B cell (primary cell): ENCODE measurements around the gene CCNG1. TPM values are rescaled to one million over a fixed set of nuclear protein-coding genes. Genes with fewer than 3 reads are reported as not detected.
"Not testable (repeated sequence)": the region's sequence is repeated elsewhere in the genome, so short reads cannot be mapped to it uniquely, and the experiment has no call there.

Source experiments
- ATAC-seq: fragments of 200-7000 bp; cut with Tn5 transposase; one replicate; pipeline ENCODE4 v1.10.0; 2021; ENCODE audit warnings: low read depth, mild to moderate bottlenecking, moderate number of reproducible peaks, moderate library complexity
- CTCF ChIA-PET: fragments of 350-600 bp; sonication (Branson Sonifier 250); formaldehyde crosslinking; loops from one replicate; lab custom pipeline; 2021; ENCODE audit warnings: antibody characterized with exemption, inconsistent platforms; lab: Charles Lee
- POLR2A ChIA-PET: fragments of 350-600 bp; sonication (Branson Sonifier 250); formaldehyde crosslinking; loops from one replicate; lab custom pipeline; 2021; ENCODE audit warnings: antibody characterized with exemption; lab: Charles Lee
- DNase-seq: peaks from one replicate; pipeline ENCODE4 v3.0.0; 2013
- H2AFZ ChIP-seq: 2 replicates; pipeline ENCODE4 v1.6.1; 2012; ENCODE audit warnings: mild to moderate bottlenecking, low read depth, low read length; ENCODE audit not compliant: insufficient read depth, poor library complexity, severe bottlenecking
- H3K27ac ChIP-seq, 2 donors: 1 replicate in 1 of 2; 2 replicates in 1 of 2; pipeline ENCODE4 v1.5.1; 2012 to 2013; ENCODE audit warnings: low read length in 2 of 2, mild to moderate bottlenecking in 2 of 2, moderate library complexity in 1 of 2
- H3K27me3 ChIP-seq, 4 experiments: fragments of 200-600 bp in 1 of 4; sonication (generic) in 1 of 4; replicated peaks in 1 of 4; 1 replicate in 2 of 4; 2 replicates in 2 of 4; pipeline versions ENCODE4 v1.6.1 to v1.7.0; 2013 to 2016; ENCODE audit warnings: low read length in 3 of 4, mild to moderate bottlenecking in 2 of 4, mixed read lengths in 1 of 4, moderate library complexity in 1 of 4; ENCODE audit not compliant: insufficient read depth in 4 of 4, control insufficient read depth in 3 of 4; ENCODE audit errors: control extremely low read depth in 1 of 4
- H3K36me3 ChIP-seq, 2 experiments: replicated peaks in 1 of 2; 1 replicate in 1 of 2; 2 replicates in 1 of 2; pipeline versions ENCODE4 v1.6.1 to v1.7.1; 2013; ENCODE audit warnings: low read length in 1 of 2; ENCODE audit not compliant: insufficient read depth in 2 of 2, control insufficient read depth in 1 of 2; ENCODE audit errors: control extremely low read depth in 1 of 2, extremely low read depth in 1 of 2
- H3K4me1 ChIP-seq, 2 donors: fragments of 200-600 bp in 1 of 2; sonication (generic) in 1 of 2; 1 replicate in 1 of 2; 2 replicates in 1 of 2; pipeline versions ENCODE4 v1.5.1 to v1.6.1; 2013 to 2017; ENCODE audit warnings: low read length in 2 of 2; ENCODE audit not compliant: control insufficient read depth in 2 of 2, insufficient read depth in 2 of 2
- H3K4me2 ChIP-seq: replicated peaks from 2 replicates; pipeline ENCODE3; 2012; ENCODE audit warnings: mild to moderate bottlenecking, low read depth, low read length; ENCODE audit not compliant: poor library complexity, severe bottlenecking
- H3K4me3 ChIP-seq, 5 experiments: fragments of 200-600 bp in 1 of 5; sonication (generic) in 1 of 5; 1 replicate in 3 of 5; 2 replicates in 2 of 5; pipeline versions ENCODE4 v1.5.1 to v1.7.0; 2011 to 2016; ENCODE audit warnings: low read length in 4 of 5, mild to moderate bottlenecking in 4 of 5, low read depth in 2 of 5, control low read depth in 1 of 5, moderate library complexity in 1 of 5; ENCODE audit not compliant: insufficient read depth in 1 of 5; ENCODE audit errors: control extremely low read depth in 1 of 5, extremely low read depth in 1 of 5
- H3K79me2 ChIP-seq: fragments of 200-600 bp; sonication (generic); one replicate; pipeline ENCODE4 v1.6.0; 2016; ENCODE audit warnings: low read length; ENCODE audit not compliant: control insufficient read depth, insufficient read depth
- H3K9ac ChIP-seq: fragments of 200-600 bp; sonication (generic); 2 replicates; pipeline ENCODE4 v1.6.1; 2017; ENCODE audit warnings: mild to moderate bottlenecking, low read length, moderate library complexity
- H3K9me3 ChIP-seq, 3 donors: one replicate each; pipeline versions ENCODE4 v1.6.1 to v1.7.1; 2013; ENCODE audit warnings: low read length in 2 of 3; ENCODE audit not compliant: control insufficient read depth in 2 of 3, insufficient read depth in 1 of 3; ENCODE audit errors: control extremely low read depth in 1 of 3
- H4K20me1 ChIP-seq: 2 replicates; pipeline ENCODE4 v1.6.0; 2012; ENCODE audit warnings: mild to moderate bottlenecking, low read length; ENCODE audit not compliant: insufficient read depth, control insufficient read depth, poor library complexity, severe bottlenecking
- H3K27ac Mint-ChIP-seq: one replicate; pipeline ENCODE4 v1.8.0; 2021; ENCODE audit warnings: mixed read lengths
- H3K27me3 Mint-ChIP-seq: one replicate; pipeline ENCODE4 v1.8.0; 2021; ENCODE audit warnings: mixed read lengths
- H3K4me1 Mint-ChIP-seq: one replicate; pipeline ENCODE4 v1.8.0; 2021; ENCODE audit warnings: mixed read lengths
- H3K4me3 Mint-ChIP-seq: one replicate; pipeline ENCODE4 v1.8.0; 2021; ENCODE audit warnings: mixed read lengths
- H3K9me3 Mint-ChIP-seq: one replicate; pipeline ENCODE4 v1.8.0; 2022; ENCODE audit warnings: mixed read lengths; ENCODE audit not compliant: insufficient read depth
- EZH2 ChIP-seq: IDR thresholded peaks from 2 replicates; pipeline ENCODE4 v1.6.1; 2012; ENCODE audit warnings: borderline replicate concordance, low read depth, mild to moderate bottlenecking, moderate library complexity, low read length; ENCODE audit not compliant: insufficient read depth, poor library complexity, severe bottlenecking
- WGBS: methylation state at CpG from one replicate; pipeline ENCODE4 v1.1.5; 2013; ENCODE audit warnings: missing lambda C conversion rate; ENCODE audit not compliant: insufficient coverage; 5-methylcytosine and 5-hydroxymethylcytosine counted together
- intact Hi-C: fragments of 100-400 bp; cut with micrococcal nuclease; formaldehyde crosslinking; loops from one replicate; pipeline ENCODE4 v1.10.0; 2022
- polyA plus RNA-seq: library from polyadenylated mRNA; depleted of rRNA; stranded (reverse); fragments of >200 nt; gene quantifications from 2 replicates; pipeline ENCODE4 v1.2.3, GENCODE V29; 2012
- total RNA-seq, 2 donors: library from RNA; stranded (reverse); fragments of 120-200 nt in 1 of 2; gene quantifications; 1 replicate in 1 of 2; 2 replicates in 1 of 2; pipeline versions ENCODE4 v1.2.3 to v1.2.4, GENCODE V29; 2013 to 2022
- TF ChIP-seq, protein P1 (sequence below): fragments of 200-600 bp; IDR thresholded peaks from one replicate; pipeline ENCODE4 v1.8.0; 2022; ENCODE audit warnings: antibody characterized with exemption, mild to moderate bottlenecking

CCNG1 gene
- total and polyA plus RNA-seq, 2 donors (not counting 1 experiment from before 2014, with no cell fraction given) = 29.0 to 80.1 TPM

DNA sequence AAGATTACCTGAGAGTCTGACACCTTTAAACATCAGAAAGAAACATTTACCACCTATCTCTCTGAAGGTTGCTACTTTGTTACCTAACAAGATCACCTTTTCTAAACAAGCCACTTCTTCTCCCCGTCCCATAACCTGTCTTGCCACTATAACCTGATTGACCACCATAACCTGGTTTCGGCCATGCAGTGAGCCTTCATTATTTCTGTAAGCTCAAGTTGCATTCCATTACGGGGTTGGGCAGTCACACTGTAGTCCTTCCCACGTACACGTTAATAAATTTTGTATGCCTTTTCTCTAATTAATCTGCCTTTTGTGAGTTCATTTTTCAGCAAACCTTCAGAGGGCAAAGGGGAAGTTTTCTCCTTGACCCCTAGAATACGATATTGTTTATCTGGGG lies 28.0 kb upstream of the CCNG1 start:
- Histone ChIP-seq H3K79me2 (no peaks in the 10 kb centered on the region), H3K4me2 (no peak overlapping the region), H3K4me3 (no peak overlapping the region), H3K27ac (no peak overlapping the region), H3K4me1 (peaks cover 0 to 3% of the 10 kb centered on the region in 2 donors), H3K9me3 (no peaks in the 10 kb centered on the region), H4K20me1 (no peaks in the 10 kb centered on the region), H2AFZ (no peak overlapping the region), H3K27me3 (peaks cover 0 to 4% (median under 1%) of the 10 kb centered on the region in 4 experiments), H3K36me3 (no peaks in the 10 kb centered on the region), H3K9ac (no peak overlapping the region)
- ChIA-PET POLR2A (no interaction called here), CTCF (interaction anchor here (0.8 to 3.7 kb wide), 18 partner anchors 11 to 1866 kb away, joined by 3 to 22 read pairs (median 5); partner anchors contain the start of genes CCNG1 and NUDCD2)
- 90% methylated on average over 4 of the region's 6 CpGs for WGBS
- DNase-seq (no peak), ATAC-seq (no peak)
- Mint-ChIP-seq H3K4me3 (no peak overlapping the region), H3K27ac (no peak overlapping the region), H3K4me1 (peaks cover 2% of the 10 kb centered on the region), H3K9me3 (no peaks in the 10 kb centered on the region), H3K27me3 (peaks cover 23% of the 10 kb centered on the region)
- intact Hi-C loops = loop anchor here (2.0 kb wide), 1 partner anchor 103 kb away; no protein-coding TSS in a partner anchor
- TF ChIP-seq, protein P1, sequence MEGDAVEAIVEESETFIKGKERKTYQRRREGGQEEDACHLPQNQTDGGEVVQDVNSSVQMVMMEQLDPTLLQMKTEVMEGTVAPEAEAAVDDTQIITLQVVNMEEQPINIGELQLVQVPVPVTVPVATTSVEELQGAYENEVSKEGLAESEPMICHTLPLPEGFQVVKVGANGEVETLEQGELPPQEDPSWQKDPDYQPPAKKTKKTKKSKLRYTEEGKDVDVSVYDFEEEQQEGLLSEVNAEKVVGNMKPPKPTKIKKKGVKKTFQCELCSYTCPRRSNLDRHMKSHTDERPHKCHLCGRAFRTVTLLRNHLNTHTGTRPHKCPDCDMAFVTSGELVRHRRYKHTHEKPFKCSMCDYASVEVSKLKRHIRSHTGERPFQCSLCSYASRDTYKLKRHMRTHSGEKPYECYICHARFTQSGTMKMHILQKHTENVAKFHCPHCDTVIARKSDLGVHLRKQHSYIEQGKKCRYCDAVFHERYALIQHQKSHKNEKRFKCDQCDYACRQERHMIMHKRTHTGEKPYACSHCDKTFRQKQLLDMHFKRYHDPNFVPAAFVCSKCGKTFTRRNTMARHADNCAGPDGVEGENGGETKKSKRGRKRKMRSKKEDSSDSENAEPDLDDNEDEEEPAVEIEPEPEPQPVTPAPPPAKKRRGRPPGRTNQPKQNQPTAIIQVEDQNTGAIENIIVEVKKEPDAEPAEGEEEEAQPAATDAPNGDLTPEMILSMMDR = no peak
- TF ChIP-seq EZH2 = no peak

- CTCF ChIA-PET = interaction anchor here (0.6 kb wide), 1 partner anchor 12 kb away, joined by 3 read pairs; no protein-coding TSS in a partner anchor
- DNase-seq (no peak), ATAC-seq (no peak)
- POLR2A ChIA-PET = no interaction called here
- peaks cover 28% of the 10 kb centered on the region for H3K27me3 Mint-ChIP-seq
- H3K27ac ChIP-seq = no peak overlapping the region
- no peaks in the 10 kb centered on the region for H3K9me3 ChIP-seq
- no peak overlapping the region for H3K9ac ChIP-seq
- H3K79me2 ChIP-seq = no peaks in the 10 kb centered on the region
- H2AFZ ChIP-seq = no peak overlapping the region
- no peak for TF ChIP-seq EZH2
- TF ChIP-seq, protein P1 = no peak
- no peaks in the 10 kb centered on the region for H3K36me3 ChIP-seq
- no peak overlapping the region for H3K4me3 ChIP-seq
- H3K4me1 ChIP-seq = peaks cover 0 to 3% of the 10 kb centered on the region in 2 donors
- H3K9me3 Mint-ChIP-seq = no peaks in the 10 kb centered on the region
- no CpG with 5 or more reads among the region's 2 CpGs for whole genome bisulfite sequencing
- H3K4me2 ChIP-seq = no peak overlapping the region
- no peak overlapping the region for H3K27ac Mint-ChIP-seq
- intact Hi-C loops = no loop called here
- H4K20me1 ChIP-seq = no peaks in the 10 kb centered on the region
- H3K4me1 Mint-ChIP-seq = peaks cover 2% of the 10 kb centered on the region
- peaks cover 0 to 4% (median 2%) of the 10 kb centered on the region in 4 experiments for H3K27me3 ChIP-seq
- H3K4me3 Mint-ChIP-seq = no peak overlapping the region
Observed at GRCh38 chr5:163410505-163410904, 26.9 kb upstream of the CCNG1 start.

- DNase-seq, H3K9me3 ChIP-seq, H3K27me3 ChIP-seq, H3K4me1 ChIP-seq, H3K9me3 Mint-ChIP-seq, H3K4me3 ChIP-seq, POLR2A ChIA-PET, H3K36me3 ChIP-seq, intact Hi-C loops, H3K27ac ChIP-seq, H3K79me2 ChIP-seq, H3K27ac Mint-ChIP-seq, ATAC-seq, H3K4me3 Mint-ChIP-seq, H2AFZ ChIP-seq, H3K4me2 ChIP-seq, H3K4me1 Mint-ChIP-seq, H4K20me1 ChIP-seq, H3K9ac ChIP-seq: not testable (repeated sequence)
- H3K27me3 Mint-ChIP-seq = peaks cover 30% of the 10 kb centered on the region
- CTCF ChIA-PET = interaction anchor here (1.2 kb wide), 1 partner anchor 95 kb away, joined by 4 read pairs; no protein-coding TSS in a partner anchor
- 60% methylated on average over 6 of the region's 15 CpGs for WGBS
Observed at GRCh38 chr5:163415673-163416072, 21.7 kb upstream of the CCNG1 start.
